ENCODE results near the gene FAM78A. TPM values are rescaled to one million over a fixed set of nuclear protein-coding genes. Genes with fewer than 3 reads are reported as not detected.

The FAM78A gene
- total and polyA plus RNA-seq, 11 donors = 13.6 to 37.9 (median 33.4) TPM

DNA sequence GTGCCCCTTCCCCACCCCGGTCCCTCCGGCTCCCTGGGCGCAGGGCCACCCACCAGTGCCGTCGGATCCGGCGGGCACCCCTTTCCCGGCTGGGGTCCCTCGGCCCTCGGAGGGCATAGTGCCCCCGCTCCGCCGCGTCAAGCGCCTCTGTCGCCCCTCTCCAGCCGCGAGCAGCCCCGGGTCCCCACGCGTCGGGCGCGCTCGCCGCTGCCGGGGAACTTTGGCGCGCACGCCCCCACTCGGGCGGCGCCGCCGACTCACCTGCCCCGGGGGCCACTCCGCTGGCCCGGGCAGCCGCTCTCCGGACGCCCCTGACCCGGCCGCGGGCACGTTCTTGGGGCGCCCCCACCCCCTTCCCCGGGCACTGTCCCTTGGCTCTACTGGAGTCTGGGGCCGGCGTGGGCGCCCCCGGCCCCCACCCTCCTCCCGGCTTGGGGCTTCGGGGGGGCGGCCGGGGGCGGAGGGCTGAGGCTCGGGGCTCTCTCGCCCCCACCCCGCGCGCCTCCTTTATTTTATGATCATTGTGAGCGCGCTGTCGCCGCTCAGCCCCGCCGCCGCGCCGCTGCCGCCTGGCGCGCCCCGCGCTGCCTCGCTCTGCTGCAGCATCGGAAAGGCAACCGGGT is 1.1 kb upstream of the FAM78A start:
- Histone ChIP-seq H3K4me3 (peak overlapping the region; percentile 69 to 96 (median 84)), H3K4me1 (peaks cover 8 to 62% (median 32%) of the 10 kb centered on the region in 12 donors), H3K27me3 (peaks cover 0 to 12% (median 0%) of the 10 kb centered on the region in 9 donors), H3K36me3 (no peaks in the 10 kb centered on the region), H3K27ac (peak overlapping the region; percentile 88 to 99 (median 98)), H3K9me3 (no peaks in the 10 kb centered on the region)
- DNase-seq = peak in 2 of 5 donors; percentile 31 to 35
- 0 to 2% (median 1%) methylated on average over 7 to 78 of the region's 78 CpGs for WGBS, 4 donors
- intact Hi-C loops (cut with DNase I) = loop anchor here in 8 of 10 donors (2.0 to 10.0 kb wide), 9 partner anchors 35 to 100 kb away; no protein-coding TSS in a partner anchor
- TF ChIP-seq POLR2A (IDR thresholded peaks at IDR 0.05) = no peak
- TF ChIP-seq, protein P1, sequence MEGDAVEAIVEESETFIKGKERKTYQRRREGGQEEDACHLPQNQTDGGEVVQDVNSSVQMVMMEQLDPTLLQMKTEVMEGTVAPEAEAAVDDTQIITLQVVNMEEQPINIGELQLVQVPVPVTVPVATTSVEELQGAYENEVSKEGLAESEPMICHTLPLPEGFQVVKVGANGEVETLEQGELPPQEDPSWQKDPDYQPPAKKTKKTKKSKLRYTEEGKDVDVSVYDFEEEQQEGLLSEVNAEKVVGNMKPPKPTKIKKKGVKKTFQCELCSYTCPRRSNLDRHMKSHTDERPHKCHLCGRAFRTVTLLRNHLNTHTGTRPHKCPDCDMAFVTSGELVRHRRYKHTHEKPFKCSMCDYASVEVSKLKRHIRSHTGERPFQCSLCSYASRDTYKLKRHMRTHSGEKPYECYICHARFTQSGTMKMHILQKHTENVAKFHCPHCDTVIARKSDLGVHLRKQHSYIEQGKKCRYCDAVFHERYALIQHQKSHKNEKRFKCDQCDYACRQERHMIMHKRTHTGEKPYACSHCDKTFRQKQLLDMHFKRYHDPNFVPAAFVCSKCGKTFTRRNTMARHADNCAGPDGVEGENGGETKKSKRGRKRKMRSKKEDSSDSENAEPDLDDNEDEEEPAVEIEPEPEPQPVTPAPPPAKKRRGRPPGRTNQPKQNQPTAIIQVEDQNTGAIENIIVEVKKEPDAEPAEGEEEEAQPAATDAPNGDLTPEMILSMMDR (IDR thresholded peaks at IDR 0.05) = peak in 4 of 12 donors; percentile 5 to 46 (median 20)
- ATAC-seq = peak in 2 of 4 donors; percentile 0 to 1

DNA sequence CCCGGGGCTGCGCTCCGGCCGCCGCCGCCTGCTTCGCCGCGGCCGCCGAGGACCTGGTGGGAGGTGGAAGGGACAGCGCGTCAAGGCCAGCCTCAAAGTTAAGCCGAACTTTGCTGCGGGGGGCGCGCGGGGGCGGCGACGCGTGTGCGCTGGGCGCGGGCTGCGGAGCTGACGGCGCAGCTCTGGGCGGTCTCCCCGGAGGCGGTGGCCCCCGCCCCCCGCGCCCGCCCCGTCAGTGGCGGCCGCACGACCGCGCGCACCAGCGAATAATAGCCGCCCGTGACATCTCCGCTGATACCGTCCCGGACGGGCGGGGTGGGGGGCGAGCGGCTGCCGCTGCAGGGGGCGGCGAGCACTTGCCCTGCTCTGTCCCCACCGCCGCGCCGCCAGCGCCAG is 579 bp upstream of the FAM78A start:
- WGBS, 4 donors = 1% methylated on average over 60 of the region's 60 CpGs; no CpG with 5 or more reads in 2 of the 4 donors
- peak in 1 of 5 donors; percentile 59 for DNase-seq
- TF ChIP-seq, protein P1 (IDR thresholded peaks at IDR 0.05) = no peak
- TF ChIP-seq POLR2A (IDR thresholded peaks at IDR 0.05) = no peak
- intact Hi-C loops (cut with DNase I) = loop anchor here in 8 of 10 donors (2.0 to 10.0 kb wide), 9 partner anchors 35 to 100 kb away; no protein-coding TSS in a partner anchor
- peak overlapping the region; percentile 69 to 96 (median 84) for H3K4me3 ChIP-seq
- H3K27ac ChIP-seq = peak overlapping the region; percentile 88 to 99 (median 98)
- no peaks in the 10 kb centered on the region for H3K9me3 ChIP-seq
- no peaks in the 10 kb centered on the region for H3K36me3 ChIP-seq
- ATAC-seq = peak in 2 of 4 donors; percentile 1 to 6
- H3K27me3 ChIP-seq = peaks cover 0 to 7% (median 0%) of the 10 kb centered on the region in 9 donors
- peaks cover 13 to 65% (median 37%) of the 10 kb centered on the region in 12 donors for H3K4me1 ChIP-seq

DNA sequence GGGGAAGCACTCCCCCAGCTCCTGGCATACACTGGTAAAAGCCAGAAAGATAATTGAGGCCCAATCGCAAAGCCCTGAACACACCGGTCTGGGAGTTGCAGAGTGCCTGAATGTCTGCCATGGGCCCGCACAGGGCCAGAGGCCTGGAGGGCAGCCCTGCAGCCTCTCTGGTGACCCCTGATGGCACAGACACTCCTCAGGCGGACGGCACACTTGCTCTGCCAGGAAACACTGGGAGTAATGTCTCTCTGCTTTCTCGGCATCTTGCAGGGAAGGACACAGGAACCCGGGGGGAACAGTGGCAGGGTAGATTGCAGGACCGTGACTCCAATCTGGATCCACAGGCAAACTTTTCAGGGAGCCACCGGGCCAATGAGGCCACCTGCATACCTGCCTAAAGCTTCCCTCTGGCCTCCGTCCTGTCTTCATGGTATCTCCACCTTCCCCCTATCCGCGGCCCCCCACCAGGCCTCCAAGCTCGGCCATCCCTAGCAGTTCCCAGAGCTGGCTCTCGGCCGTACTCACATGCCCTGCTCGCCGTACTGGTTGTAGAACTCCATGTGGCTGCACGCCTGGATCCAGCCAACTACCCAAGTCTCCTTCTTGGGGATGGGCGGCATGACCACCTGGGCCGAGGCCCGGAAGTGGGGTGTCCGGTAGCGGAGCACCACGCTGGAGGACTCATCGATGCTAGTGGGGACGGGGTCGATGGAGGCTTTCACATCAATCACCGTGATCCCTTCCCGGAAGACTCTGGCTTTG is 797 bp downstream of the FAM78A start:
- ATAC-seq = peak; percentile 52 to 62 (median 58)
- WGBS, 4 donors = 16 to 36% (median 21%) methylated on average over 18 to 29 of the region's 29 CpGs
- Histone ChIP-seq H3K36me3 (no peaks in the 10 kb centered on the region), H3K9me3 (no peaks in the 10 kb centered on the region), H3K27ac (peak overlapping the region; percentile 88 to 99 (median 98)), H3K4me1 (peaks cover 22 to 77% (median 51%) of the 10 kb centered on the region in 12 donors), H3K27me3 (no peaks in the 10 kb centered on the region), H3K4me3 (peak overlapping the region; percentile 69 to 96 (median 84))
- TF ChIP-seq, protein P1 (IDR thresholded peaks at IDR 0.05) = peak in 9 of 12 donors; percentile 6 to 56 (median 29)
- TF ChIP-seq POLR2A (IDR thresholded peaks at IDR 0.05) = no peak
- DNase-seq = peak in 4 of 5 donors; percentile 70 to 88 (median 78)
- intact Hi-C loops (cut with DNase I) = loop anchor here in 9 of 10 donors (2.0 to 10.0 kb wide), 11 partner anchors 37 to 98 kb away; no protein-coding TSS in a partner anchor
